COLO668 (cell line): ENCODE measurements around the gene ZFP36.
"Not testable (repeated sequence)": the region's sequence is repeated elsewhere in the genome, so short reads cannot be mapped to it uniquely, and the experiment has no call there.

ENCODE experiments used
- DNase-seq: peaks from one replicate; lab custom pipeline; 2025; ENCODE audit not compliant: unreplicated experiment; lab: John Stamatoyannopoulos, UW

Gene ZFP36

GRCh38 chr19:39406656-39407409 is at the start of gene ZFP36:
Gene ZFP36, plus strand, starts transcription at chr19:39406847. Its CDS starts 58 bp downstream, at chr19:39406905.
- DNase-seq: peak; percentile 85

- DNase-seq: no peak
Observed at GRCh38 chr19:39359026-39359425, 47.6 kb upstream of the ZFP36 start.

- DNase-seq: no peak
Observed at GRCh38 chr19:39360599-39360998, 46.0 kb upstream of the ZFP36 start.

- DNase-seq: no peak
Observed at GRCh38 chr19:39362682-39363657, 43.7 kb upstream of the ZFP36 start.

- DNase-seq: no peak
Observed at GRCh38 chr19:39363901-39364457, 42.7 kb upstream of the ZFP36 start.

GRCh38 chr19:39365531-39365930 is 41.1 kb upstream of the ZFP36 start:
- DNase-seq: no peak

- DNase-seq: no peak
Observed at GRCh38 chr19:39369200-39369599, 37.4 kb upstream of the ZFP36 start.

- DNase-seq: no peak
Observed at GRCh38 chr19:39370735-39371134, 35.9 kb upstream of the ZFP36 start.

- DNase-seq: no peak
Observed at GRCh38 chr19:39372047-39372802, 34.4 kb upstream of the ZFP36 start.

GRCh38 chr19:39372941-39373340 is 33.7 kb upstream of the ZFP36 start:
- DNase-seq: no peak

- DNase-seq: no peak
Observed at GRCh38 chr19:39375929-39376328, 30.7 kb upstream of the ZFP36 start.

- no peak for DNase-seq
Observed at GRCh38 chr19:39377373-39378362, 29.0 kb upstream of the ZFP36 start.

- not testable (repeated sequence) for DNase-seq
Observed at GRCh38 chr19:39379366-39379765, 27.3 kb upstream of the ZFP36 start.

GRCh38 chr19:39379865-39380396 is 26.7 kb upstream of the ZFP36 start:
- DNase-seq: no peak

- DNase-seq: no peak
Observed at GRCh38 chr19:39380521-39381502, 25.8 kb upstream of the ZFP36 start.

- no peak for DNase-seq
Observed at GRCh38 chr19:39381910-39382611, 24.6 kb upstream of the ZFP36 start.

GRCh38 chr19:39382991-39383828 is 23.4 kb upstream of the ZFP36 start:
- DNase-seq: no peak
